OCI-LY7 (cell line): ENCODE results near the gene TJAP1. TPM values are rescaled to one million over a fixed set of nuclear protein-coding genes. Genes with fewer than 3 reads are reported as not detected.

ENCODE experiments used
- BruUV-seq: library from RNA; stranded (reverse); fragments of 400-500 nt; replicated peaks from 2 replicates; lab custom pipeline; 2021; lab: Mats Ljungman, UMichigan
- CTCF ChIA-PET: fragments of 300-600 bp; sonication (Branson Sonifier 250); formaldehyde crosslinking; loops from one replicate; lab custom pipeline; 2022; ENCODE audit warnings: antibody characterized with exemption; ENCODE audit not compliant: unreplicated experiment; lab: Charles Lee
- POLR2A ChIA-PET: fragments of 300-600 bp; sonication (Branson Sonifier 250); formaldehyde crosslinking; loops from one replicate; lab custom pipeline; 2022; ENCODE audit warnings: antibody characterized with exemption; lab: Charles Lee
- DNase-seq: peaks from one replicate; pipeline ENCODE4 v3.0.0-alpha.2; 2015; ENCODE audit warnings: low spot score
- H2AFZ ChIP-seq: fragments of 200-600 bp; sonication (generic), shearing (Covaris generic); 2 replicates; pipeline ENCODE4 v1.6.1; 2014; ENCODE audit warnings: mild to moderate bottlenecking, antibody characterized with exemption, low read length, moderate library complexity
- H3K27ac ChIP-seq: fragments of 200-600 bp; sonication (generic); 2 replicates; pipeline ENCODE4 v1.5.1; 2014; ENCODE audit warnings: mixed run types, low read depth, mild to moderate bottlenecking, moderate library complexity, low read length, inconsistent platforms; ENCODE audit not compliant: poor library complexity, severe bottlenecking
- H3K36me3 ChIP-seq: fragments of 200-600 bp; sonication (generic); 2 replicates; pipeline ENCODE4 v1.6.1; 2014; ENCODE audit warnings: mild to moderate bottlenecking, antibody characterized with exemption, low read length, moderate library complexity, mixed read lengths; ENCODE audit not compliant: insufficient read depth
- H3K4me1 ChIP-seq: fragments of 200-600 bp; sonication (generic); 2 replicates; pipeline ENCODE4 v1.5.1; 2014; ENCODE audit warnings: mild to moderate bottlenecking, low read length; ENCODE audit not compliant: insufficient read depth, poor library complexity, severe bottlenecking
- H3K4me2 ChIP-seq: fragments of 200-600 bp; sonication (generic); 2 replicates; pipeline ENCODE4 v1.6.1; 2014; ENCODE audit warnings: mild to moderate bottlenecking, low read length
- H3K4me3 ChIP-seq: fragments of 200-600 bp; sonication (generic); 2 replicates; pipeline ENCODE4 v1.5.1; 2014; ENCODE audit warnings: mild to moderate bottlenecking, low read depth, low read length; ENCODE audit not compliant: poor library complexity, severe bottlenecking
- H3K79me2 ChIP-seq: fragments of 200-600 bp; sonication (generic); 2 replicates; pipeline ENCODE4 v1.6.1; 2016; ENCODE audit warnings: low read depth, mild to moderate bottlenecking, low read length, moderate library complexity, mixed read lengths; ENCODE audit not compliant: insufficient read depth
- H3K9me2 ChIP-seq: fragments of 200-600 bp; sonication (generic); 2 replicates; pipeline ENCODE4 v1.6.1; 2016; ENCODE audit warnings: mild to moderate bottlenecking, low read length, mixed read lengths; ENCODE audit not compliant: insufficient read depth
- H3K9me3 ChIP-seq: fragments of 200-600 bp; sonication (generic); 2 replicates; pipeline ENCODE4 v1.6.1; 2014; ENCODE audit warnings: mild to moderate bottlenecking, mixed run types, low read length, mixed read lengths
- H4K20me1 ChIP-seq: fragments of 200-600 bp; sonication (generic); 2 replicates; pipeline ENCODE4 v1.6.1; 2014; ENCODE audit warnings: mild to moderate bottlenecking, antibody characterized with exemption, low read length, moderate library complexity, mixed read lengths; ENCODE audit not compliant: insufficient read depth
- EZH2phosphoT487 ChIP-seq: fragments of 200-600 bp; sonication (generic); IDR thresholded peaks from 2 replicates; pipeline ENCODE4 v1.6.1; 2018; ENCODE audit warnings: low read depth, borderline replicate concordance, mild to moderate bottlenecking, mixed run types, antibody characterized with exemption, low read length, moderate library complexity, mixed read lengths
- intact Hi-C: fragments of 100-400 bp; cut with micrococcal nuclease; formaldehyde crosslinking; loops from one replicate; pipeline ENCODE4 v1.10.0; 2022; ENCODE audit not compliant: unreplicated experiment
- total RNA-seq, 2 experiments: library from RNA; depleted of rRNA in 1 of 2; stranded (reverse); fragments of >200 nt in 1 of 2; shearing (Covaris generic) in 1 of 2; gene quantifications; 2 replicates each; pipeline ENCODE4 v1.2.3, GENCODE V29; 2014 to 2022
- TF ChIP-seq, protein P1 (sequence below): fragments of 200-600 bp; sonication (generic); conservative IDR thresholded peaks from 2 replicates; pipeline ENCODE4 v1.5.1; 2014; ENCODE audit warnings: mild to moderate bottlenecking, antibody characterized with exemption, low read length, moderate library complexity, mixed read lengths

TJAP1 gene
- total RNA-seq, 2 experiments from 2014 or later: 16.7 to 34.4 TPM

- no peak for DNase-seq
- Histone ChIP-seq H3K27ac (no peak overlapping the region), H2AFZ (no peak overlapping the region), H4K20me1 (no peaks in the 10 kb centered on the region), H3K36me3 (peaks cover 44% of the 10 kb centered on the region; the same call in 1 of the 2 replicates), H3K79me2 (no peaks in the 10 kb centered on the region), H3K4me3 (no peak overlapping the region), H3K4me2 (no peak overlapping the region), H3K9me2 (no peaks in the 10 kb centered on the region), H3K4me1 (no peaks in the 10 kb centered on the region), H3K9me3 (no peaks in the 10 kb centered on the region)
- intact Hi-C loops: no loop called here
- ChIA-PET CTCF (no interaction called here), POLR2A (no interaction called here)
- TF ChIP-seq, protein P1, sequence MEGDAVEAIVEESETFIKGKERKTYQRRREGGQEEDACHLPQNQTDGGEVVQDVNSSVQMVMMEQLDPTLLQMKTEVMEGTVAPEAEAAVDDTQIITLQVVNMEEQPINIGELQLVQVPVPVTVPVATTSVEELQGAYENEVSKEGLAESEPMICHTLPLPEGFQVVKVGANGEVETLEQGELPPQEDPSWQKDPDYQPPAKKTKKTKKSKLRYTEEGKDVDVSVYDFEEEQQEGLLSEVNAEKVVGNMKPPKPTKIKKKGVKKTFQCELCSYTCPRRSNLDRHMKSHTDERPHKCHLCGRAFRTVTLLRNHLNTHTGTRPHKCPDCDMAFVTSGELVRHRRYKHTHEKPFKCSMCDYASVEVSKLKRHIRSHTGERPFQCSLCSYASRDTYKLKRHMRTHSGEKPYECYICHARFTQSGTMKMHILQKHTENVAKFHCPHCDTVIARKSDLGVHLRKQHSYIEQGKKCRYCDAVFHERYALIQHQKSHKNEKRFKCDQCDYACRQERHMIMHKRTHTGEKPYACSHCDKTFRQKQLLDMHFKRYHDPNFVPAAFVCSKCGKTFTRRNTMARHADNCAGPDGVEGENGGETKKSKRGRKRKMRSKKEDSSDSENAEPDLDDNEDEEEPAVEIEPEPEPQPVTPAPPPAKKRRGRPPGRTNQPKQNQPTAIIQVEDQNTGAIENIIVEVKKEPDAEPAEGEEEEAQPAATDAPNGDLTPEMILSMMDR: no peak
- no peak for TF ChIP-seq EZH2phosphoT487
- no TSS peak for BruUV-seq
Observed at GRCh38 chr6:43448916-43449315, 28.5 kb upstream of the TJAP1 start.

- Histone ChIP-seq H3K9me2 (no peaks in the 10 kb centered on the region), H3K36me3 (peaks cover 37% of the 10 kb centered on the region; the same call in 1 of the 2 replicates), H3K79me2 (no peaks in the 10 kb centered on the region), H3K4me3 (no peak overlapping the region), H4K20me1 (no peaks in the 10 kb centered on the region), H2AFZ (no peak overlapping the region), H3K9me3 (no peaks in the 10 kb centered on the region), H3K4me1 (no peaks in the 10 kb centered on the region), H3K4me2 (no peak overlapping the region), H3K27ac (no peak overlapping the region)
- DNase-seq: no peak
- ChIA-PET POLR2A (no interaction called here), CTCF (no interaction called here)
- no TSS peak for BruUV-seq
- intact Hi-C loops: no loop called here
- TF ChIP-seq, protein P1: no peak
- TF ChIP-seq EZH2phosphoT487: no peak
Observed at GRCh38 chr6:43450699-43451131, 26.7 kb upstream of the TJAP1 start.

- Histone ChIP-seq H3K79me2 (no peaks in the 10 kb centered on the region), H3K4me2 (no peak overlapping the region), H3K36me3 (peaks cover 35% of the 10 kb centered on the region; the same call in 1 of the 2 replicates), H3K4me1 (no peaks in the 10 kb centered on the region), H3K9me2 (no peaks in the 10 kb centered on the region), H3K4me3 (no peak overlapping the region), H4K20me1 (no peaks in the 10 kb centered on the region), H3K27ac (no peak overlapping the region), H3K9me3 (no peaks in the 10 kb centered on the region), H2AFZ (no peak overlapping the region)
- BruUV-seq: no TSS peak
- CTCF ChIA-PET: no interaction called here
- intact Hi-C loops: no loop called here
- POLR2A ChIA-PET: no interaction called here
- TF ChIP-seq, protein P1: no peak
- TF ChIP-seq EZH2phosphoT487: no peak
- DNase-seq: no peak
Observed at GRCh38 chr6:43451348-43451747, 26.0 kb upstream of the TJAP1 start.
